ENCODE results near the gene TMEM259. TPM values are rescaled to one million over a fixed set of nuclear protein-coding genes. Genes with fewer than 3 reads are reported as not detected.
A peak's percentile ranks its signal among the peaks of the same experiment; 100 is the strongest.

TMEM259 gene
- total and polyA plus RNA-seq, 2 of the 13 experiments (the other 11 are each of a cell fraction or from before 2014, with no cell fraction given) = 64.7 to 164 TPM

DNA sequence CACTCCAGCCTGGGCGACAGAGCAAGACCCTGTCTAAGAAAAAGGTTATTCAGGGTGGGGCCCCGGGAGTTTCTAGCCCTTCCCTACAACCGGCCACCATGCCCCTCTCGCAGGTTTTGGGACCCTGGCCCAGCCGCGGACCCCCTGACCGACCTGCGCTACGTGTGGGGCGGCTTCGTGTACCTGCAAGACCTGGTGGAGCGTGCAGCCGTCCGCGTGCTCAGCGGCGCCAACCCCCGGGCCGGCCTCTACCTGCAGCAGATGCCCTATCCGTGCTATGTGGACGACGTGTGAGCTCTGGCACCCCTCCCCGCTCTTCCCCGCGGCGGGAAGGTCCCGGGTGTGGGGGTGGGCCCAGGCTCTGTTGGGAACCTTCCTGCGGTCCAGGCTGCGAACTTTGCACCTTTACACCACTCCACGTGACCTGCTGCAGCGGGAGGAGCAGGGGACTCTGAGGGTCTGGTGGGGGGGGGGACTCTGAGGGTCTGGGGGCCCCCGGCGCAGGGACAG lies 25.2 kb upstream of the TMEM259 start (continued):
- TF ChIP-seq ISL2 (CRISPR knock-in tag; IDR thresholded peaks at IDR 0.05) = no peak
- no peak for TF ChIP-seq ZBTB3 (CRISPR knock-in tag; IDR thresholded peaks at IDR 0.05; ENCODE audit: borderline replicate concordance, low read depth)
- TF ChIP-seq MTF2 (CRISPR knock-in tag; IDR thresholded peaks at IDR 0.05; ENCODE audit: borderline replicate concordance) = no peak
- no peak for TF ChIP-seq SNAI1 (CRISPR knock-in tag; IDR thresholded peaks at IDR 0.05; ENCODE audit: borderline replicate concordance)
- no peak for TF ChIP-seq ZNF432 (CRISPR knock-in tag; IDR thresholded peaks at IDR 0.05; ENCODE audit: borderline replicate concordance)
- TF ChIP-seq HMGA1 (CRISPR knock-in tag; conservative IDR thresholded peaks at IDR 0.05) = no peak
- no peak for TF ChIP-seq PREB (CRISPR knock-in tag; IDR thresholded peaks at IDR 0.05)
- TF ChIP-seq REST (IDR thresholded peaks at IDR 0.05; ENCODE audit: borderline replicate concordance in 1 of 2, low read depth in 1 of 2, low read length in 2 of 2) = no peak
- no peak for TF ChIP-seq ZNF329 (CRISPR knock-in tag; IDR thresholded peaks at IDR 0.05; ENCODE audit: low read depth)
- TF ChIP-seq CBX2 (IDR thresholded peaks at IDR 0.05; ENCODE audit: low read depth, low read length) = no peak
- no peak for TF ChIP-seq CBX2 (CRISPR knock-in tag; IDR thresholded peaks at IDR 0.05; ENCODE audit: low read depth)
- TF ChIP-seq YEATS2 (CRISPR knock-in tag; IDR thresholded peaks at IDR 0.05; ENCODE audit: borderline replicate concordance) = no peak
- TF ChIP-seq CEBPG (CRISPR knock-in tag; IDR thresholded peaks at IDR 0.05) = no peak
- TF ChIP-seq MED8 (CRISPR knock-in tag; IDR thresholded peaks at IDR 0.05; ENCODE audit: insufficient replicate concordance) = no peak
- TF ChIP-seq SP140L (CRISPR knock-in tag; IDR thresholded peaks at IDR 0.05; ENCODE audit: borderline replicate concordance) = no peak
- peak; percentile 95 for TF ChIP-seq TFDP1 (CRISPR knock-in tag; IDR thresholded peaks at IDR 0.05; ENCODE audit: borderline replicate concordance)
- TF ChIP-seq PHF20 (CRISPR knock-in tag; IDR thresholded peaks at IDR 0.05) = no peak
- no peak for TF ChIP-seq HMG20B (CRISPR knock-in tag; conservative IDR thresholded peaks at IDR 0.05)
- TF ChIP-seq, protein P1, sequence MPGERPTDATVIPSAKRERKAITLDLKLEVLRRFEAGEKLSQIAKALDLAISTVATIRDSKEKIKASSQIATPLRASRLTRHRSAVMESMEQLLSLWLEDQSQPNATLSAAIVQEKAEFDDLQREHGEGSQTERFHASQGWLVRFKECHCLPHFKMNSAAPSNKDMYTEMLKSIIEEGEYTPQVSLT (CRISPR knock-in tag; IDR thresholded peaks at IDR 0.05; ENCODE audit: borderline replicate concordance, low read depth) = no peak
- 0 out of 2 replicates have a peak, but pooled peaks have one; percentile 37 for TF ChIP-seq SP2 (CRISPR knock-in tag; IDR thresholded peaks at IDR 0.05)
- no peak for TF ChIP-seq ZNF224 (CRISPR knock-in tag; IDR thresholded peaks at IDR 0.05)
- no peak for TF ChIP-seq ATF7 (IDR thresholded peaks at IDR 0.05)
- no peak for TF ChIP-seq ATF7 (CRISPR knock-in tag; IDR thresholded peaks at IDR 0.05)
- TF ChIP-seq KMT2B (CRISPR knock-in tag; IDR thresholded peaks at IDR 0.05) = no peak
- no peak for TF ChIP-seq XRCC5 (optimal IDR thresholded peaks at IDR 0.05; ENCODE audit: low read length)
- no peak for TF ChIP-seq CCDC6 (CRISPR knock-in tag; IDR thresholded peaks at IDR 0.05)
- TF ChIP-seq PRPF4 (IDR thresholded peaks at IDR 0.05; ENCODE audit: low read depth, low read length, poor library complexity, severe bottlenecking) = no peak

Data from HepG2 (cell line).